ENCODE results near the gene LRP2.

Gene LRP2

DNA sequence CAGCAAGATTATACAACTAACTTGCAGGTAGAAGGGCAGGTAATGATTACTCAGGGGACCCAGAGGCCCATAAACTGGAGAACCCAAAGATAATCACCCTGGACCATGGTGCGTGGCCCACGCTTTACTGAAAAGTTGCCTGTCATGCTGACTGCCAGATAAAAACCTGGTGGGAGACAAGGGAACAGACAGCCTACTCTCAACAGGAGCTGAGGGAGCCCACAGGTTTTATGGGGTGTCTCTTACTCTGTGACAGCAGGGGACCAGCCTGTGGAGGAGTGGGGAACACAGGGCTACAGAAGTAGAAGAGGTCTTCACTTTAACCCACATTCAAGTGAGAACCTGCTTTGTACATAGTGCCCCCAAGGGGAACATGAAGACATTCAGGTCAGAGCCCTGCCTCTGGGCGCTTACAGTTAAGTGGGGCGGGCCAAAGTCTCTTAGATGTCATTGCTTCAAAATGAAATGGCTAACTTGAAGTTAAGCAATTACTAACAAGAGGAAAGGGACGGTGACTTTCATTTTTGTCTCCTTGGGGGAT is 232.6 kb downstream of the LRP2 start:
- no peak for DNase-seq (ENCODE audit: low read depth, low spot score)

DNA sequence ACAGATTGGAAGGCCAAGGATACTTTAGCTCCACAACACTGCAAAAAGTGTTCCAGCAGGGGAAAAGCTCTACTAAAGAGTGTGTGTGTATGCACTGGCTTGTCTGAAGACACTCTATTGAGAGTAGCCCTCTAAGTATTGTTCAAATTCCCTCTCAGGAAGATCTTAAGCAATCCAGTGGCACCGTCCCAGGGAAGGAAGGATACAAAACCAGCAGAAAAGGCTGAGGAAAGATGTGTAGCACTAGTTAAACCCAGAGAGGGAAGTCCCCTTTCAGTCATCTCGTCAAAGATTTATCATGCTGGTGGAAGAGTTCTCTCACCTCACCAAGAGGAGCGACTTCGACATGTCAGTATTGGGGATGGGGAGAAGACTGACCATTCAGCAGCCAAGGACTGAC is 242.5 kb downstream of the LRP2 start:
- DNase-seq (ENCODE audit: low read depth, low spot score) = no peak

DNA sequence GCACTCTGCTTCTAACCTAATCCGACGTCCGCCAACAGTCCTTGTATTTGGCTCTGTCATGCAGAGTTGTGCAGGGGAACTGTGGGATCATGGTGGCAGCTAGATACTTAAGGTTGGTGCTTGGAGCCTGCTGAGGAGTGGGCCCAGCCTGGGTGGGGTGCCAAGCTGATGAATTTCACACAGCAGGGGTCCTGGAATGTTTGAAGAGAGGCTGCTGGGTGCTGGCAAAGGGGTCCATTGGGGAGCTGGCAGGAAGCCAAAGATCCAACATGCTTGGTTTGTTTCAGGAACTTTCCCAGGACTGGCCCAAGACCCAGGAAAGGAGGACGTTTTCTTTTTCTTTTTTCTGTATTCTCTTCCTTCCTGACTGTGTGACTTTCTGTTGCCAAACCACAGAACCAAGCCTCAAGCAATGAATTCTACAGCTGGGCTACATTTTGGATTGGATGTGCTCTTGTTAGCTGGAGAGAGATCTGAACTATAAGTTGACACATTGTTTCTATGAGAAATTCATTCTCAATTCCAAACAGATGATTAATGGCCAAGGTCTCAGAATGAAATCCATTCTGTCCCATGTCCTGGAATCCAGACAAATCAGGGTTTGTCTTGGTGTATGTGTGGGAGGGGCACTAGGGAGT is 243.1 kb downstream of the LRP2 start:
- DNase-seq (ENCODE audit: low read depth, low spot score) = no peak

- DNase-seq (ENCODE audit: low read depth, low spot score) = no peak
Observed at GRCh38 chr2:169118060-169118459, 244.3 kb downstream of the LRP2 start.

DNA sequence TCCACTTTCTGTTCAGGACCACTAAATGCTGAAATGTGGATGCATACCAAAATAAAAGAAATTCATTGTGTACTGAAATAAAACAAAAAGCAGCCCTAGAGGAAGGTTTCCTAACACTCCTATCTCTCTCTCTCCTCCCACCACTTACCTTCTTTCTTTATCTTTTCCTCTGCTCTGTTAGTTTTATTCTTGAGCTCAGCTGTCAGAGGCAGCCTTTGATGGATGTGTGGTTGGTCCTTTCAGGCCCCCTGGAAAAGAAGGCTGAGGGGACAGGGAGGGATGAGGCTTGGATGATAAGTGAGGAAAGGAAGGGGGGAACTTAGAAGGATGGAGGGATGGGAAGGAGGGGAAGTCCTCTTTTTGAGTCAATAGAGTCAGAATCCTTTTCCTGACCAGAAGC is 245.3 kb downstream of the LRP2 start:
- DNase-seq (ENCODE audit: low read depth, low spot score) = no peak

- DNase-seq (ENCODE audit: low read depth, low spot score) = no peak
Observed at GRCh38 chr2:169116327-169116726, 246.0 kb downstream of the LRP2 start.

DNA sequence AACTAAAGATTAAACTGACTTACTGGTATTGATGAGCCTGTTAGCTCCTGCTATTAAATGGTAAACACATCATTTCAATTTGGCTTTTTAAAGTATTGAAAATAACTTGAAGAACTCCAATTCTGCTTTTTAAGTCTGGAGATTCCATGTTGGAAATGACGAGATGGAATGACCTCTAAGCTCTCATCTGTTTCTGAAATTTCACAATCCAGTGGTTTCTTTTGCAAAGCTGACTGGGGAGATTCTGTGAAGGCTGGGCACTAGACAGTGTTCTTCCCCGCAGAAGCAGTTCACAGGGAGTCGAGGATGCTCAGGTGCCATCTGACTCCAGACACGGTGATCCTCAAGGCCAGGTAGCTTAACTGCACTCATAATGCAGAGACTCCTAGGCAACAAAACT is 248.3 kb downstream of the LRP2 start:
- no peak for DNase-seq (ENCODE audit: low read depth, low spot score)

- no peak for DNase-seq (ENCODE audit: low read depth, low spot score)
Observed at GRCh38 chr2:169112841-169113240, 249.5 kb downstream of the LRP2 start.

- no peak for DNase-seq (ENCODE audit: low read depth, low spot score)
Observed at GRCh38 chr2:169110916-169111315, 251.4 kb downstream of the LRP2 start.

DNA sequence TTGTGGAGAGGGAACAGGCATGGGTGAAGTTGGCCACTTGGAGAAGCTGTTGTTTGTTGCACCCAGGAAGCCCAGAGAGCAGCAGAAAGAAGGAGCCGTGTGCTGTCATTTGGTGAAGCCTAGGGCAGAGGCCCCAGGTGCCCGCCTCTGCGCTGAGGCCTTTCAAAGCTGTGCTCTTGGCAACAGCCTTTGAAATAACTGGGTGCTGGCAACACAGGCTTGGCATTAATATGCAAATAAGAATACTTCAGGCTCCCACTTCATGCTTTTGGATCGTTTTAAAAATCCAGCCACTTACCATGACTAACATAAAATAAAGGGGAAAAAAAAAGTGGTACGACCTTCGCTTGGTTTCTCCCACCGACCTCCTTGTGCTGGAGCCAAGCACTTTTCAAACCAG is 251.9 kb downstream of the LRP2 start:
- DNase-seq (ENCODE audit: low read depth, low spot score) = no peak

DNA sequence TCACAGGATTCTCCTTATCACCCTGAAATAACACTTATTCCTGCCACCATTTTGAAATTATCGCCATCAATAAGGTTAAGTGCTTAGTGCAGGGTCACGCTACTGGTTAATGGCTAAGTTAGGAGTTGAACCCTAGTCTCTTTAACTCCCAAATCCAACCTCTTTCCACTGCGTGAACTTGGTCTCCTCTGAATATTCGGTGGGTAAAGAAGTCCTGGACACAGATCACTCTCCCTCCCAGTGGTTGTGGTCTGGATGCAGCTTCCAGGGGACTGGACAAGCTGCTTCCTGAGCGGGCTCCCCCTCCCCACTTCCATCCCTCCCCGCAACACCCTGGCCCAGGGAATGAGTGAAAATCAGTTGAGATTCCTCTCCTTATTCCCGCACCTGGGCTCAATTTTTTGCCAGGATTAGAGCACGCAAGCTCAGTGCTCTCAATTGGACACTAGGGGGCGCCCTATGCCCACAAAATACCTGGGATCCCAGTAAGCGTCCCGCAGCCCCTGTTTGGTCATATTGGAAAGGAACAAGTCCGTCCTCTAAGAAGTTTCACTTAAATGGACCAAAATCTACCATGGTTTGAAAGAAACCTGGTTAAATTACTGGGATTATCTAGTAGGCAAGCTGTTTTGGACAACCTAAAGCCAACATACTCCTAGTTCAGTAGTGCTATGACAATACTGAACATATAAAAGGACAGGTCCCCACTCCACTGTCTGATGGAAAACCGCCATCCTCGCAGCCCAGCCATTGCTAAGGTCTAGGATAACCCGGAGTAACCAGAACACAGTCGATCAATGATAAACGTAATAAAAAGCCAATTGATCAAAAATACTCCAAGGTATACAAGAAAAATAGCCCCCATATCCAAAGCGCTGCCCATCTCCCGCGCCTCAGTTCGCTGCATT is 252.6 kb downstream of the LRP2 start:
- DNase-seq (ENCODE audit: low read depth, low spot score) = peak; percentile 43

- DNase-seq (ENCODE audit: low read depth, low spot score) = no peak
Observed at GRCh38 chr2:169108099-169108884, 254.0 kb downstream of the LRP2 start.

- DNase-seq (ENCODE audit: low read depth, low spot score) = no peak
Observed at GRCh38 chr2:169107645-169108044, 254.7 kb downstream of the LRP2 start.

GRCh38 chr2:169106563-169107545 is 255.5 kb downstream of the LRP2 start:
- DNase-seq (ENCODE audit: low read depth, low spot score) = no peak

DNA sequence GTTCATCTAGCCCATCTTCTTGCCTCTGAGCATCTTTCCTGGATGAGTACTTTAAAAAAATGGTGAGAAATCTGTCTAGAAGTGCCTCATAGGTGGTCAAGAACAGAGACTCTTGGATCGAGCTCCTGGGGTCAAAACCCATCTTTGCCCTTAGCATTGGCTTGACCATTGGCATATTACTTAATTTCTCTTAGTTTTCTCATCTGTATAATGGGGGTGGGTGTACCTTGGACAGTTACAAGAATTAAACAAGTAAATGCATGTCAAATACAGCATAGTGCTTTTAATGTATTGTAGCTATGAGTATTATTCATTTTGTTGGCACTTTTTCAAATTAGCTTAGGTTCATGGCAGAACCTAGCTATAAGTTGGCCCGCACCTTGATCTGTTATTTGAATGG is 256.2 kb downstream of the LRP2 start:
- DNase-seq (ENCODE audit: low read depth, low spot score) = no peak

GRCh38 chr2:169105476-169105875 is 256.9 kb downstream of the LRP2 start:
- DNase-seq (ENCODE audit: low read depth, low spot score) = no peak

- DNase-seq (ENCODE audit: low read depth, low spot score) = no peak
Observed at GRCh38 chr2:169104848-169105247, 257.5 kb downstream of the LRP2 start.

- no peak for DNase-seq (ENCODE audit: low read depth, low spot score)
Observed at GRCh38 chr2:169095621-169096105, 266.7 kb downstream of the LRP2 start.

DNA sequence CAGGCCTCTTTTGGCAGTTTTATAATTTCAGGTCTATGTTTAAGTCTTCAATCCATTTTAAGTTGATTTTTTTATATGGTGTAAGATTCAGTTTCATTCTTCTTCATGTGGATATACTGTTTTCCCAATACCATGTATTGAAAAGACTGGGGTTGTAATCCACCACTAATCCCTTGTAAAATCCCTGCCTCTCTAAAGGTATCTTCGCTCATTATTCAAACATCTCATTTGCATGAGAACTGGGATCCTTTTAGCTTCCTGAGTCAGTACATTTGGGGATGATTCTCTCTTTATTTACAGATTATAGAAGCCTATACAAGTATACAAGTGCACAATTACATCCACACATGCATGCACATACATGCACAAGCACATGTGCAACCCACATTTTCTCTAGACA is 267.7 kb downstream of the LRP2 start:
- DNase-seq (ENCODE audit: low read depth, low spot score) = no peak

- DNase-seq (ENCODE audit: low read depth, low spot score) = no peak
Observed at GRCh38 chr2:169093535-169093934, 268.8 kb downstream of the LRP2 start.

All from activated naive CD8-positive, alpha-beta T cell treated with anti-CD3 and anti-CD28 coated beads, Interleukin-2, amount 50 U/mL, for 16 hours (primary cell).